ENCODE data around the gene RAPSN.

Gene RAPSN

DNA sequence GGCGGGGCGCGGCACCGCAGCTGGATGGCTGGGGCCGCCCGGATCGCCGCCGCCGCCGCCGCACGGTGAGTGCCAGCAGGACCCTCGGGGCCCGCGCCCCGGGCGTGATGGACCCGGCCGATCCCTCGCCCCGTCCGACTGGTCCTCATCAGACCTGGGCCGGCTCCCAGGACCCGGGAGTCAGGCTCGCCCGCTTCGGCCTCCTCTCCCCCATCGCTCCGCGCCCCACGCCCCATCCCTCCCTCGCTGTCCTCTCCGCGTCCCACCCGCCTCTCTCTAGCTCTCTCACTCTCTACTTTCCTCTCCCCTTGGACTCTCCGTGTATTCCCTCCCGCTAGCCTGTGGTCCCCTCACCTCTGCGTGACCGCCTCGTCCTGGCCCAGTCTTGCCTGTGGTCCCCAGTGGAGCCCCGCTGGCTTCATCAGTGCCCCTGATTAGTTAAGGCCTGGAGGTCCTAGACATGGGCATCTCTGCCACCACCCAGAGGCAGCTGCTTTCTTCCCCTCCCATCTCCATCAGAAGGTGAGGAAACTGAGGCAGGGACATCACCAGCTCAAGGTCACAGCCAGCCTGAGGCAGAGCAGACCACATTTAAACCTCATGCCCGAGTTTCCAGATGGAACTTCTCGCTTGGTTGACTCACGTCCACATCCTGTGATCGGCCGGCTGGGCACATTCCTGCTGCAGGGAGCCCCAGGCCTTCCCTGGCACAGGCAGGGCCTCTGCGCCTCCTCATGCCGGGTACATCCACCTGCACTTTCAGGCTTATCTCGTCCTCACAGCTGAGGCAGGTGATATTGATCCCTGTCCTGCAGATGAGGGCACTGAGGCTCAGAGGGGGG, 40.1 kb downstream of the RAPSN start:
- DNase-seq (ENCODE audit: low read depth in 3 of 3), result no peak

DNA sequence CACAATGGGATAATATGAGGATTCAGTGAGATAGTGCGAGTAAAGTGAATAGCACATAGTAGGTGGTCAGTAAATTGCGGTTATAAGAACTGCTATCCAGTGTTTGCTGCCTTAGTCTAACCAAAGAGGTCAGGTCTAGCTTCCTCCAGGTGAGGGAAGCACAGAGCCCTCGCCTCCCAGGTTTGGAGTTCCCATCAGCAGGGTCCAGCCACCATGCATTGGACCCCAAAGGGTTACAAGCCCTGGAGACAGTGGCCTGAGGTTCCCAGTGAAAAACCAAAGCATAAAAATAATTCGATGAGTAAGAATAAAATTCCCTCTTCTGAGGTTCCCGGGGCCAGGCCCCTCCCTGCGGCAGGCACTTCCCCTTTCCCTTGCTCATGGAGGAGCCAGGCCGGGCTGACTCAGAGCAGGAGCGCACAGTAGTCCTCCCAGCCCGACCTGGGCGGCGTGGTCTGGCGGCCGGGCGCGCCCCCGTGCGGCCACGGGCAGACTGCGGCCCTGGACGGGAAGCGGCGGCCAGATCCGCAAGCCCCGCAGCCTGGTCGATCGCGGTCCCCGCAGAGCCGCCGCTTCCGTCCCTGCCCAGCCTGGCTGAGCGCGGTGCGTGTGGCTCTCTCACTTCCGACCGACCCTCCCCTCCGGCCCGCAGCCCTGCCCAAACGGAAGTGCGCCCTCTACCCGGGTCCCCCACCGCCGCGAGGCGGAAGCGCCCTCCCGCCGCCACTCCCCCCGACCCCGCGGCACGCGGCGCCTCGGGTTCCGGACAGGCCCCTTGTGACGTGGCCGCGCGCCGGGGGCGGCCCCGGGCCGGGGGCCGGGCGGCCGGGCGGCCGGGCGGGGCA, 41.0 kb downstream of the RAPSN start, which contains the start of gene SLC39A13:
Gene SLC39A13 (plus strand): TSS at position 845 of the 845 bp plus-strand sequence. CDS start 1,505 bp downstream, outside the sequence.
- DNase-seq (ENCODE audit: low read depth in 3 of 3), result peak; percentile 86 to 88 (median 87)

DNA sequence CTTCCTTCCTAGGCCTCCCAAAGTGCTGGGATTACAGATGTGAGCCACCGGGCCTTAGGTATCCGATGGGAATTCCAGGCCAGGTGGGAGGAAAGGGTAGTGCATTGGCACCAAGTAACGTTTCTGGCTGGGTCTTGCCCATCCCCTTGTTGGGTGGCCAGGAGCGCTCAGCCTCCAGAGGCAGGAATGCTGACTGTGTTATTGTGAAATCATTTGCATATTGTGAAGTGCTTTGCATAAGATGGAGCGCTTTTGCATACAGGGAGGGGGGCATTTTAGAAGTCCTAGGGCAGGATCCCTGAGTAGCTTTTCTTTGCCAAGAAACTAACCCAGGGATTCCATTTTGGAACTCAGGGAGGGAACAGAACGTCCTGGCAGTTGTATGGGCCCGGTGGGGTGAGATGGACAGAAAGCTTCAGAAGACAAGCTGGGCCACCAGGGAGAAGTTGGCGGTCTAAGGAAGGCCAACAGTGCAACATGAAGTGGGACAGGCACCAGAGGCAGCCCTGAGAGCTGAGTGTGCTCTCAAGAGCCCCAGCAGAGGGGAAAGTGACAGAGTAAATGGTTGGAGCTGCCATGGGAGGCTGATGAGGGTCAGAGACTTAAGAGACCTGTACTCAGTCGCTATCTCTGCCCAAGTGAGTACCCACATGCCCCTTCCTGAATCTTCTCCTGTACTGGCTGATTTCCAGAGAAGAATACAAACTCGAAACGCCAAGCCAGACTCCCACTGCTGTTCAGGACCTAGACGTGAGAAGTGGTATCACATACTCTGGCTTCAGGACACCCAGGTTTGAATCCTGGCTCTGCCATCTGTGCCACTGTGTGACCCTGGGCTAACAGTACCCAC, 41.8 kb downstream of the RAPSN start:
- no peak for DNase-seq (ENCODE audit: low read depth in 3 of 3)

DNA sequence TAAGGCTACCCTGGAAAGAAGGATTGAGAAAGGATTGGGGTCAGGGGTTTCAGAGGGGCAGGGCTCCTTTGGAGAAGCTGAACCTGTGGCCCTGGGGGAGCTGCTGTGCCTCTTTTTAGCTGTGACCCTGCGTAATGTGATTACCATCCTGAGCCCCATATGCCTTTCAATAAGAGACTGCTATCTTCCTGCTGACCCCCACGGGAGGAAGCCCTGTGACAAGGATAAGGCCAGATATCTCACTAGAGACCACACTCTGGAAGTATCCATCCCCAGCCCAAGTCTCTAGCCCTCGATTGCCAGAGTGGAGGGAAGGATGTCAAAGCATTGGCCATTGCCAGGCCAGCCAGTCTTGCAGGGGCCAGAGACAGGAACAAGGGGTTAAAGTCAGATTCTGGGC, 45.4 kb downstream of the RAPSN start:
- no peak for DNase-seq (ENCODE audit: low read depth in 3 of 3)

DNA sequence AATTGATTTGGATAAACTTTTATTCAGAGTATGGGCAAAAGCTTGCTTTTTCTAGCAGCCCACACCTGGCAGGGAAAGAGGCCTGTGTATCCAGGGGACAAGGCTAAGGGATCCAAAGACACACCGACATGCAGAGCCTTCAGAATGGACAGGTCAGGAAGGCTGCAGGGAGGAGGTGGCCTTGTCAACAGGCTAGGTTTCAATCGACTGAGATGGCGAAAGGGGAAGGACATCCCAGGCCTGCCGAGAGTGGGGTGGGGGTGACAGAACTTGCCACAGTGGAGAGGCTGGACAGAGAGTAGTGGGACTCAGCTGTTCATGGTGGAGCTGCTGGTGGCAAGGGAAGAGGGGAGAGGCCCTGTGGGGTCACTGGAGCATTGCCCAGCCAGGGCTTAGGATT, 45.8 kb downstream of the RAPSN start:
- no peak for DNase-seq (ENCODE audit: low read depth in 3 of 3)

DNA sequence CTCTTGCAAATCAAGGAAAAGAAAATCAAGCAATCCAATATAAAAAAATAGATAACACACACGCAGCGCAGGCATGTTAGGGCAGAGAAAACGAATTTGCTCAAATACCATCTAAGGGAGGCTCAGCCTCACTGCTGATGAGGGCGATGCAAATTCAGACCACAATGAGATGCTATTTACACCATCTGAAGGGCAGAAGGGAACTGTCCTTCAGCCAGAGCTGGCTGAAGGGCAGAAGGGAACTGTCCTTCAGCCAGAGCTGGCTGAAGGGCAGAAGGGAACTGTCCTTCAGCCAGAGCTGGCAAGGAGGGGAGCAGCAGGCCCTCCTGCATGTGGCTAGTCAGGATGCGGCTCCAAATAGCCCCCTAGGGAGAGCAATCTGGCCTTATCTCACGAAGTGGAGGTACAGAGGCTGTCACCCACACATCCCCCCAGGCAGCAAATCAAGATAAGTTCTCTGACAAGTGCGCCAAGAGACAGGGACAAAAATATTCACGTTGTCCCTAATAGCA, 48.1 kb downstream of the RAPSN start:
- no peak for DNase-seq (ENCODE audit: low read depth in 3 of 3)

DNA sequence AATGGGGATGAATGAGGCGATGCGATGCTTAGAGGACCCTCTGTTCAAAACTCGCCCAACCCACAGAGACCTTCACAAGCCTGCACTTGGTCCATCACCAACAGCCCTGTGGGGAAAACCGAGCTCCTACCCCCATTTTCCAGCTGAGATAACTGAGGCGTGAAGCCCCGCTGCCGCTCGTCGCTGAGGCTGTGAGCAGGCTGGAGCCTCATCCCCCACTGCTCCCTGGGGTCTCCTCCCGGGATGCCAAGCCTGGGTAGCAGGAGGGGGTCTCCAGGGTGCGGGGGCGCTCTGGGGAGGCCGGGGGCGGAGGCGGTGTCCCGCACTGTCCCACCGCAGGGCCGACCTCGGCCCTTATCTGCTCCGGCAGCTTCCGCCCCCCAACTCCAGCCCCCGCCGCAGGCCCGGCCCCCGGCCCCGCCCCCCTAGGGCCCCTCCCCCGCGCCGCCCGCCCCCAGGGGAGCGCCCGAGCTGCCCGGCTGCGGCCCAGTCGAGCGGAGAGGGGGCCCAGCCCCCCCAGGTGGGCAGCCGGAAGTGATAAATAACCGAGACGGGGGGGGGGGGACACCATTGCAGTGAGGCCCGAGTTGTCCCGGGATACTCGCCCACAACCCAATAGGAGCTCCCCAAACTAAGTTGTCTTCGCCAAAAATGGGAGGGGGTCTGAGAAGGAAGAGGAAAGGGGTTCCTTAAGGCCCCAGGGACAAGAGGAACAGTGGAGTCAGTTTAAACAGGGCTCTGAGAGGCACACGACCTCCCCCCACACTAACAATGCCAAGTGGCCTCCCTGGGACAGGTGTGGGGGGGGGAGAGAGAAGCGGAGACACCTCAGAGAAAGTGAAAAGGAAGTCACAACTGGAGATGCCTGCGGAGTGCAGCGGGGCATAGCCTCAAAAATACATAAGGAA, 48.8 kb downstream of the RAPSN start:
- DNase-seq (ENCODE audit: low read depth in 3 of 3), result no peak

DNA sequence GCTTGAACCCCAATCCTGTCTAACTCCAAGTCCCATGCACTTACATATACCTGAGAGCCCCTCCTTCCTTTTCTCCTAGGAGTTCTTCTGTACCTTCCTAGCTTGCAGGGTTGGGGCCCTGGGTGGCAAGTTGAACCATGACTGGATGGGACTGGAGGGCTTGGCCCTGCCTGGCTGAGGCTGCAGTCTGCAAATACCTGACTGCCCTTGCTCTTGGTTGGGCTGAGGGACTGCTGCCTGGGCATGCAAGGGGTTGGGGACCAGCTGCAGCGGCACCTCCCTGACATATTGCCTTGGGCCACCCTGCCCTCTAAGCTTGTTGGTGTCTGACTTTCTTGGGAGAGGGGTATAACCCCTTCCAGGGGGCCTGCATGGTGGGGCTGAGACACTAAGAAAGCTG, 50.4 kb downstream of the RAPSN start:
- no peak for DNase-seq (ENCODE audit: low read depth in 3 of 3)

DNA sequence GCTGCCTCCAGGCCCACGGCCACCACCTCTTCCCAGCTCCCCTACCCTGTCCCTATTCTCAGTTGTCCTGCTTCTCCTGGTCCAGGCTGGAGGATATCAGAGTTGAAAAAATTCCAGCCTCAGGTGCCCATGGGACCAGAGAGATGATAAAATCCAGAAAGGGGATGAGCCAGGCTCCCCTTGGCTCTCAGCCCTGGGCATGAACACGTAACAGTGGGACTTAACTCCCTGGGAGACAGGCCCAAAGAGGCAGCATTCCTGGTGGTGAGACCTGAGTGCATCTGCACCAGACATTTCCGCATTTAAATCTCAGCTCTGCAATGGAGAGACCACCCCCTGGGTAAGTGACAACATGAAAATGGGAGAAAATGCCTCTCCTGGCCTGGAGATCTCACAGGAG, 50.9 kb downstream of the RAPSN start:
- DNase-seq (ENCODE audit: low read depth in 3 of 3), result no peak

DNA sequence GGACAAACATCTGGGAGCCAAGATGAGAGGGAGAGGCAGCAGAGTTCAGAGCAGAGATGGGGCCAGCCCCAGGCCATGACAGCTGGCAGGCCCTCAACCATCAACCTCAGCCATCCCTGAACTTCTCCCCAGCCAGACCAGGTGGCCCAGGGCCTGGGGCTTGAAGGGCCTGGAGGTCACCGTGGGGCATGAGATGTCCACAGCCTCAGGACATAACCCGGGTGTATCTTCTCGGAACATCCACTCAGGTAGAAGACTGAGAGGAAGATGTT, 53.0 kb downstream of the RAPSN start:
- DNase-seq (ENCODE audit: low read depth in 3 of 3), result no peak

DNA sequence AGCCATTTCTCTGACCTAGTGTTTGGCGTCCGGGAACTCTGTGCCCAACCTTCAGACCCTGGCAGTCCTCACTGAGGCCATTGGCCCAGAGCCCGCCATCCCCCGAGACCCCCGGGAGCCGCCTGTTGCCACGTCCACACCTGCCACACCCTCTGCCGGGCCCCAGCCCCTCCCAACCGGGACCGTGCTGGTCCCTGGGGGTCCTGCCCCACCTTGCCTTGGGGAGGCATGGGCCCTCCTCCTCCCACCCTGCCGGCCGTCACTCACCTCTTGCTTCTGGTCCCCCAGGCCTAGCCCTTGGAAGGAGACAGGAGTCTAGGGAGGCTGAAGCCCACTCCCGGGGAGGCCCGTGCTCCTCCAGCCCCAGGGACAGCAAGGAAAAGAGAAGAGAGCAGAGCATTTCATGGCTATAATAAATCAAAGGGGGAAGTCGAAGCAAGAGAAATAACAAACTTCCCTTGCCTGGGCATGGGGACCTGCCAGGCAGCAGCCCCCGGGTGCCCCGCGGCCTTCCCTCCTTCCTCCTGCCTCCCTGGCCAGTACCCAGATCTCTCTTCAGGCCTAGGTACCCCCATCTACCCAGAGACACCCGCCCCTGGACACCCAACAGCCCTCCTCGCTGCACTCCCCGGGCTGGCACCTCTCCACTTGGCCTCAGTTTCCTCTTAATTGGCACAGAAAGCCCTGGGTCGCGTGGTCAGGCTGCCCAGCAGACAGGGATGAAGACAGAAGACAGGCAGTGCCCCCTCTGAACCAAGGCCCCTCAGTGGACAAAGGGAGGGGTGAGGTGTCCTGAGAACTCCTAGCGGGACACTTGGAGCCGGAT, 53.5 kb downstream of the RAPSN start:
- DNase-seq (ENCODE audit: low read depth in 3 of 3), result no peak

DNA sequence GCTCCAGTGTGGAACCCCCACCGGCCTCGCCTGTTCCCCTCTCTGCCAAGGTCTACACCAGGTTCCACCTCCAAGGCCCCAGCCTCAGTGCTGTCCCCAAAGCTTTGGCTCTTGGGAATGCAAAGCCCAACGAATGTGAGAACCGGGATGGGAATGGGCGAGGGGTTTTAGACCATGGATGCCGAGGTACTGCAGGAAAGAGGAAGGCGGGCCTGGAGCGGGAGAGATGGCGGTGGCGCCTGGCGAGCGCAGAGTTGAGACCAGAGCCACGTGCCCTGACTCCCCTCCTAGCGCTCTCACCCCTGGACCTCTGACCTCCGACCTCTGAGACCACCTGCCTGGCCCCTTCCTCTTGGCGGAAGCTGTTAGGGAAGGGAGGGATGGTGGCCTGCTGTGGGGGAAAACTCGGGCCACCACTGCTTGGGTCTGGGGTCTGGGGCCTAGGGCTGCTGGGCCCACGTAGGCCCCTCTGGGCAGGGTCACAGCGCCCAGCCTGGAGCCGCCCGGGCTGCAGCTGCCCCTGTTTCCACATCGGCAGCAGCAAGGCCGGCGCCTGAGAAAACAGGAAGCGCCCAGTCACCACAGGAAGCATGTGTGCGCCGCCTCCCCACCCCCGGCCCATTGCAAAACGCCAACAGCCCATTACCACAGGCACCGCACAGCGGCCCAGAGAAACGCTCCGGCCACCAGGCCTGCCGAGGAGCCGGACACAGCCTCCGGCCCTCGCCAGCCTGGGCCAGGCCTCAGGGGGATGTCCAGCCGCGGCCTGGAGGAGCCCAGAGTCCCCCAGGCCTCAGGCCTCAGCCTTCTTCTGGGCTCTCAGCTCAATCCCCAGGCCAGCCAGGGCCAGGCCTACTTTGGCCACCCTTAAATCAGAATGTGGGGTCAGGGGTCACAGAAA, 54.4 kb downstream of the RAPSN start:
- DNase-seq (ENCODE audit: low read depth in 3 of 3), result peak in 2 of 3 experiments; percentile 27 to 37

DNA sequence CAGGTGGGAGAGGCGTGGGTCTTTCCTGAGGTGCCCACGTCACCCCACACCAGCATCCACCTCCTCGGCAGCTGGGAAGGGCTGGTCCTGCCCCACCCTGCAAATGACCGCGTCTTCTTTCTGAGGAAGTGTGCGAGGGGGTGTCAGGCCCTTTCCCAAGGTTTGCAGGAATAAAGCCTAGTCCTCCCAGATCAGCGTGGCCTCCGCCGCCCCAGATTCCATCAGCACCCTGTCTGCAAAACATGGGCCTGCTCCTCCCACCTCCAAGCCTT, 55.0 kb downstream of the RAPSN start:
- DNase-seq (ENCODE audit: low read depth in 3 of 3), result no peak

DNA sequence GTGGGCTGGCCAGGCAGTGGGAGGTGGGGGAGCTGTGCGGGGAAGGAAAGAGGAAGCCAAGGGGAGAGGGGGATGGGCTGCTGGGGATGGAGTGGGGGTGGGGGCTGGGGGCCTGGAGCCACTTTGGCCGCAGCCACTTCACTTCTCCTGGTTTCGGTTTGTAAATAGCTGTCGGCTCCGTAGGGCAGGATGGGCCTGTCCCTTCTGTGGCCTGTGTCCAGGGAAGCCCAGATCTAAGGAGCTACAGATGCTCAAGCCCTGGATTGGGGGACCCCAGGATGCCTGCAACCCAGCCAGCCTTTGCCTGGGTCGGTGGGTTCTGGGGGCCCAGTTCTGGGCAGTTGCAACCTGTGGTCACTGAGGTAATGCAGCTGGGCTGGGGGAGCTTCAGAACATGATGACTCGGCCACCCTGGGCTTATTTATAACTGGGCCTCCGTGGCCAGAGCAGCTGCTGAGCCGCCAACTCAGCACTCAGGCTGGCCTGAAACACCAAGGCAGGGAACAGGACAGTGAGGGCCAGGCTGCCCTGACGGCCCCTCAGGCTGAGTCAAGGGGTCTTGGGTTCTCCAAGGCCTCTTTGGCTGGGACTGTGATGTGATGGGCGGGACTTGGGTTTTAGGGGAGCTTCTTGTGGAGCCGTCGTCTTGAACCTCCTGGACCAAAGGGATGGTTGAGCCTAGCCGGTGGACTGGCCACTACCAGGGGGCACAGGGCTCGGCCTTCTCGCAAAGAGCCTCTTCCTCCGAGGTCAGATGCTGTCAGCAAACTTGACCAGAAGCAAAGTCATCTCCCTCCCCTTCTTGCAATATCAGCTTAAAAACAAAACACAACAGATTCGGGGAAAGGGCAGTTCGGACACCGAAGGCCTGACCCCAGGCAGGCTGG, 55.5 kb downstream of the RAPSN start:
- DNase-seq (ENCODE audit: low read depth in 3 of 3), result no peak

DNA sequence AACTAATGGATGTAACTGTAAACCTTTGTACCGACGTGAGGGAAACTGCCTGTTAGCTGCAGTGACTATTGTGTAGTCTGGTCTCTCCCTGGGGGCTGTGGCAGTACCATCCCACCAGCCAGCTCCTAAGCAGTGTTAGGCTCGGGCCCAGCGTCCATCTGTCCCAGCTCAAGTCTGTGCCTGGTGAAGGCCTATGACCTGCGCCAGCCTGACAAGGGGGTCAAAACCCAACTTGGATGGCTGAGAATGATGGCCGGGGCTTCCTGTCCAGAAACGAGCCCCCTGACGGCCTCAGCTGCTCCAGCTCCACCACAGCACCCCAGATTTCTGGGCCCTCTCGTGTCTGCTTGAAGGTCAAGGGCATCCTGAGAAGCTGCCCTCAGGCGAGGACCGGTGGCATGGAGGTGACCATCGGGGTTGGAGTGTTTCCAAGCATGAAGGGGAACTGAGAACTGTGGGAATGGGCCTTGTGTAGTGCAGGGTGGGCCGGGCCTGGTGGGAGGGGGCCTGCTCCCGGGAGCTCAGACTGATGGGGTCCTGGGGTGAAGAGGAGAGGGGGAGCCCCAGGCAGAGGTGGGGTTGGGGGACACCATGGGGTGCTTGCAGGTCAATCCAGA, 56.3 kb downstream of the RAPSN start:
- no peak for DNase-seq (ENCODE audit: low read depth in 3 of 3)

DNA sequence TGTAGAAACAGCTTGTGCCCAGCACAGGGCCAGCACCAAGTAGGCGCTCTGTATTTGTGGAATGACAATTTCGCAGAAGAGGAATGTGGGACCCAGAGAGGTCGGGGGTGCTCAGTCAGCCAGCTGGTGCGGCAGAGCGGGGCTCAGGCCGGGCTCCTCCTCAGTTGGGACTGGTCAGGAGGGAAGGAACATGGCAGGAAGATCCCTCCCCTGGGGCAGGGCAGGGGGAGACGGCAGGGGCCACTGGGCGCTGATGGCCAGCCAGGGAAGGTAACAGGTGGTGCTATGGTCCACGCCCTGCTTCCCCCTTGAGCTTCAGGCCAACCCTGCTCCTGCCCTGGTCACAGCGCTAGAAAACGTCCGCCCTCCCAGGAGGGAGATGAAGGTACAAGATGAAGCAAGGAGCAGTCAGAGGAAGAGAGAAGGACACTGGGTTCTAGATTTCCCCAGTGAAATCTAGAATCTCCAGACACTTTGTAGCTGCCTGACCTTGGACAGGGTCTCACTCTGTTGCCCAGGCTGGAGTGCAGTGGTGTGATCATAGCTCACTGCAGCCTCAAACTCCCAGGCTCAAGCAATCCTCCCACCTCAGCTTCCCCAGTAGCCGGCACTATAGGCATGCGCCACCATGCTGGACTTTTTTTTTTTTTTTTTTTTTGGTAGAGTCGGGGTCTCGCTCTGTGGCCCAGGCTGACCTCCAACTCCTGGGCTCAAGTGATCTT, 57.1 kb downstream of the RAPSN start:
- no peak for DNase-seq (ENCODE audit: low read depth in 3 of 3)

DNA sequence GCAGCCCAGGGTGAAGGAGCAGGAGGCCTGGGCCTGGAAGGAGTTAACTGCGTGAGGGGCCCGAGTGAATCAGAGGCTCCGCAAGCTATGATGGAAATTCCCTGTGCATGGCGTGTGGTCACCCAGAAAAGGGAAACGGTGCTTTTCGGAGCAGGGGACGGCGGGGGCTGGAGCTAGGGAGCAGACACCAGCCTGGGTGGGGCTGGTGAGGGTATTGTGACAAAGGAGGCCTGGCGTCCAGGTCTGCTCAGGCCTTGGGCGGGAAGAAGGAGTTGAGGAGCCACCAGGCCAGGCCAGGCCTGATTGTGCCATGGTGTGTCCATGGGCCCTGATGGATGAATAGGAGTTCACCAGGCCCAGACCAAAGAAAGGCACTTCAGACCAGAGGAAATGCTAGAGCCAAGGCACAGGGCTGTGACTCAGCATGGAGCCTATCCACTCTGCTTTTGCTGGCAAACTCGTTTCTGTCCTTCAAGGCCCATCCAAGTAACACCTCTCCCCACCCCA, 57.8 kb downstream of the RAPSN start:
- no peak for DNase-seq (ENCODE audit: low read depth in 3 of 3)
